GM21723 (cell line): Measurements from ENCODE around the gene SLC16A5.
A peak's percentile ranks its signal among the peaks of the same experiment; 100 is the strongest.
"Not testable (repeated sequence)": the region's sequence is repeated elsewhere in the genome, so short reads cannot be mapped to it uniquely, and the experiment has no call there.

Experiments
- ATAC-seq: cut with Tn5 transposase; IDR thresholded peaks from one replicate; pipeline ENCODE4 v1.9.1; 2021; ENCODE audit warnings: mild to moderate bottlenecking, moderate library complexity; ENCODE audit not compliant: unreplicated experiment

SLC16A5 gene, protein sequence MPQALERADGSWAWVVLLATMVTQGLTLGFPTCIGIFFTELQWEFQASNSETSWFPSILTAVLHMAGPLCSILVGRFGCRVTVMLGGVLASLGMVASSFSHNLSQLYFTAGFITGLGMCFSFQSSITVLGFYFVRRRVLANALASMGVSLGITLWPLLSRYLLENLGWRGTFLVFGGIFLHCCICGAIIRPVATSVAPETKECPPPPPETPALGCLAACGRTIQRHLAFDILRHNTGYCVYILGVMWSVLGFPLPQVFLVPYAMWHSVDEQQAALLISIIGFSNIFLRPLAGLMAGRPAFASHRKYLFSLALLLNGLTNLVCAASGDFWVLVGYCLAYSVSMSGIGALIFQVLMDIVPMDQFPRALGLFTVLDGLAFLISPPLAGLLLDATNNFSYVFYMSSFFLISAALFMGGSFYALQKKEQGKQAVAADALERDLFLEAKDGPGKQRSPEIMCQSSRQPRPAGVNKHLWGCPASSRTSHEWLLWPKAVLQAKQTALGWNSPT

DNA sequence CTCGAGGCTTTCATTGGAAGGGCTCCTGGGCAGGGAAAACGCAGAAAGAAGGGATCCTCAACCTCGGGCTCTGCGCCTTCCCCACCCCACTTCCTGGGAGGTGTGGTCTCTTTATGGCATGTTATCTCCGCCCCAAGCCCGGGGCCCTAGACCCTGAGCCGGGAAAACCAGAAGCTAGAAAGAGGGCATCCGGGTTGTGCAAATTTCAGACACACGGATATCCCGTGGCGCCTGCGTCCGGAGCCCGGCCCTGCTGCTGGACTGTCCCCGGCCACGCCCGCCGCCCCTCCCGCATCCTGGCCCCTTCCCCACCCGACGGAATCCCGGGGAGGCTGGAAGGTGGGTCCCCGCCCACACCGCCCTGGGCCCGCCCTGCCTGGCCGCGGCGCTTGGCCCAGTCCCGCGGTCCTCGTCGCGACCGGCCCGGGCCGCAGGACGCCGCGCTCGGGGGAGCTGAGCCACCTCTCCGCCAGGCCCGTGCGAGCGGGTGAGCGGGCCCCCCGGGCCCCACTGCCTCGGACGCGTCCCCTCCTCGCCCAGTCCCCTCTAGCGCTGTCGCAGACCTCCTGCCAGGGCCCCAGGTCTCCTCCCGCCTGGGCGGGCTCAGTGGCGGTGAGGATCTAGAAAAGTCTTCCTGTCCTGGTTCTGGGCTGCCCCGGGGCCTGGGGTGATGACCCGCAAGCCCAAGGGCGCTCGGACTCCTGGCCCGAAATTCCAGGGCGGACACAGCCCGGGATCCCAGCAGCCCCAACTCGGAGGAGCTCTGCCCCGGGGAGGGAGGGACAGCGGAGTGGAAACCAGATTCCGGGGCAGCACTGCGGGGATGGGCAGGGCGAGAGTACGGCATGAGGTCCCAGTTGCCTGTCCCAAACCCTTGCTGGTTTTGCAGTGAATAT lies at the start of gene SLC16A5:
TSS of gene SLC16A5 (plus strand) at position 397 of the 896 bp plus-strand sequence. CDS start 5,683 bp downstream, outside the sequence.
- peak; percentile 72 for ATAC-seq

DNA sequence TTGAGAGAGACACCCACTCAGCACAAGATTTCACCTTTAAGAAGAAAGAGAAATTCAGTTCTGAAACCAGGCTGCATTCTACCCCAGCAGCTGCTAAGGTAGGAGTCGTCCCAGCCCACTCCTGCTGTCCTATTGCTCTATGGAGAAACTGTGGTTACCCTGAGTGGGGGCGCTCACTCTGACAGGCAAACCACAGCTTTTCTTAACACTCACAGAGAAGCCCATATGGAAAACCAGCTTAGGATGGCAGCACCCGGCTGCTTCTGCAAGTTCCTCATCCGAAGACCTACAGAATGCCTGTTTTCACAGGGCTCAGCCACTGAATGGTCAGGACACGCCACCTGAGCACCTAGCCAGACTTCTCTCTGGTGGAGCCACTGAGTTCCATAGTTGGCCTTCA lies 48.5 kb upstream of the SLC16A5 start:
- ATAC-seq, result no peak

- ATAC-seq, result no peak
Measured at GRCh38 chr17:75041656-75042280, 46.0 kb upstream of the SLC16A5 start.

DNA sequence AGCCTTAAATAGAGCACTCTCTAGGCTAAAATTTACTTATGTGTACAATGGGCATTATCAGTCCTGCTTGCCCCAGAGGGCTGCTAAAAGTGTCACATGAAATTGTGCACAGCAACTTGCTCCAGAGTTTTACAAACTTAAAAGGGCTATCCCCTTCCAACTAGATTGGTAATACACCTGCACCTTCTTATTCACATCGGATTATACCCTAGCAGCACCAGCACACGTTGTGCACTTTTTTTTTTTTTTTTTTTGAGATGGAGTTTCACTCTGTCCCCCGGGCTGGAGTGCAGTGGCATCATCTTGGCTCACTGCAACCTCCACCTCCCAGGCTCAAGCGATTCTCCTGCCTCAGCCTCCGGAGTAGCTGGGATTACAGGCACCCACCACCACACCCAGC lies 44.0 kb upstream of the SLC16A5 start:
- not testable (repeated sequence) for ATAC-seq

GRCh38 chr17:75044716-75045115 lies 43.0 kb upstream of the SLC16A5 start:
- ATAC-seq, result no peak

DNA sequence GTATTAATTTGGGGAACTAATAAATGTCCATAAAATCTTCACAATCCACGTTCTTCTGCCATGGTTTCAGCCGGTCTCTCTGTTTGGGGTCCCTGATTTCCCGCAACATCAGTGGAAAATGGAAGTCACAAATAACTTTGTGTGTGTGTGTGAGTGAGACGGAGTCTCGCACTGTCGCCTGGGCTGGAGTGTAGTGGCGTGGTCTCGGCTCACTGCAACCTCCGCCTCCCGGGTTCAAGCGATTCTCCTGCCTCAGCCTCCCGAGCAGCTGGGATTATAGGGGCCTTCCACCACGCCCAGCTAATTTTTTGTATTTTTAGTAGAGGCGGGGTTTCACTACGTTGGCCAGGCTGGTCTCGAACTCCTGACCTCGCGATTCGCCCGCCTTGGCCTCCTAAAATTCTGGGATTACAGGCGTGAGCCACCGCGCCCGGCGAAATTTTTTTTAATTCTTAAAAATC lies 41.8 kb upstream of the SLC16A5 start:
- not testable (repeated sequence) for ATAC-seq

- ATAC-seq, result peak; percentile 94
Measured at GRCh38 chr17:75046407-75047289, 41.1 kb upstream of the SLC16A5 start, which contains the start of the genes ATP5PD and KCTD2. Gene ATP5PD, minus strand, starts transcription at chr17:75046969. Its CDS starts 4,319 bp downstream, at chr17:75042650. Gene KCTD2, plus strand, starts transcription at chr17:75047225. Its CDS starts 26 bp downstream, at chr17:75047251.

DNA sequence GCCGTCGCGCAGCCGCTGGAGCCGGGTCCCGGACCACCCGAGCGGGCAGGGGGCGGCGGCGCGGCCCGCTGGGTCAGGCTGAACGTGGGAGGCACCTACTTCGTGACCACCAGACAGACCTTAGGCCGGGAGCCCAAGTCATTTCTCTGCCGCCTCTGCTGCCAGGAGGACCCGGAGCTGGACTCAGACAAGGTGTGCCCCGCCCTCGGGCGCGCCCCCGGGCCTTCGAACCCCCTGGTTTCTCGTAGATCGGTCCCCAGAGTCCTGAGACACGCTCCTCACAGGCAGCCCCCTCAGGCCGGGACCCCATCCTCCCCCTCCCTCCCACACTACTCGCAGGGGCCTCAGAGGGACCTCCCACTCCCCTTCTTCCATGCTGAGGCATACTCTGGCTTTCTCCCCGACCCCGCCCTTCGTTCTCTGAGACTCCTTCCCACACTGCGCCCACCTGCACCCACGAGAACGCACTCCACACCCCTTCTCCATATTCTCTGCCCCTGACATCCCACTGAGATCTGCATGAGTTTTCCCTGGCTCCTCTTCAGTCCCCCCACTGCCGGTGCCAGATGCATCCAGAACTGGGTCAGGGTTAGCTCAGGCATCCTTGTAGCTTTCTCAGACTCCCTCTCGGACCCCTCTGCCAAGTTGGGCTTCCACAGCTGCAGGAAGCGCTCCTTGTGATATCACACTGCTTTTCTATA lies 40.2 kb upstream of the SLC16A5 start:
- peak; percentile 20 for ATAC-seq

DNA sequence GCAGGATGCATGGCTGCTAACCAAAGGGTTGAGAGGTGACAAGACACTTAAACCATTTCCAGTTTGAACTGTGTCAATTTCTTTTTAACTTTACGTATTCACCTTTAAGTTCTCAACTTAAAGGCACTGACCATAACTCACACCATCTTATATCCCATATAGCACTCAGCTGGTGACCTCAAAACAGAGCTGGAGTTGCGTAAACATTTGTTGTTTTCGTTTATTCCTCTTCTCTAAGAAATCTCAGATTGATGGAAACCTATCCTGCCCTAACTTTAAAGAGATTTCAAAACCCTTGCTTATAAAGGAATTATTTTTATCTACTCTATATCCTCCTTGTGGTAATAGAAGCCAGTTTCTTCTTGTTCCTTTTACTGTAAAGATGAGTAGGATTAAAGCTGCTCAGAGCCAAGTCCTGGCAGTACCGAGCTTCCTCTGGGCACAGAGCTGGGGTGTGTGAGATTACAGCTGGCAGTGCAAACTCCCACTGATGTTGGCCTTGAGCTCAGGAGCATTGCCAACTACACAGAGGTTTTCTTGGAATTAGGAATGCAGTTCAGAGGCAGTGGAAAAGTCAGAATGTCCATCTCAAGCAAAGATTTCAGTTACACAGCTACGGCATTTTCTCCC lies 39.4 kb upstream of the SLC16A5 start:
- ATAC-seq, result no peak

- no peak for ATAC-seq
Measured at GRCh38 chr17:75049057-75049456, 38.7 kb upstream of the SLC16A5 start.

- ATAC-seq, result no peak
Measured at GRCh38 chr17:75049706-75050105, 38.0 kb upstream of the SLC16A5 start.

DNA sequence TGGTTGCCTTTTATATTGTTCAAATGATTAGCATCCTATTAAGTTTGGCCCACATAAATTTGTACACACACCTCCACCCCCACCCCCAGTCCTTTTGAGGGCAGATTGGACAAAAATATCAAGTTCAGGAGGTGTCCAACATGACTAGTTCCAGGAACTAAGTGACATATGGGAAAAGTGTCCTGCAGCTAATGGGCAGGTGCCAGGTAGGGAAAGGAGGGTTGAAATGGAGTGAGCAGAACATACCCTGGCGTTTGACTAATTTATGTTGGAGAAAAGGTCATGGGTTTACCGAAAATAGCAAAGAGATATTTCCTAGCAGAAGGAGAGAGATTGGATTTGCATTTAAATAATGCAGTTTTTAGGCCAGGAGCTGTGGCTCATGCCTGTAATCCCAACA lies 35.8 kb upstream of the SLC16A5 start:
- ATAC-seq, result no peak

DNA sequence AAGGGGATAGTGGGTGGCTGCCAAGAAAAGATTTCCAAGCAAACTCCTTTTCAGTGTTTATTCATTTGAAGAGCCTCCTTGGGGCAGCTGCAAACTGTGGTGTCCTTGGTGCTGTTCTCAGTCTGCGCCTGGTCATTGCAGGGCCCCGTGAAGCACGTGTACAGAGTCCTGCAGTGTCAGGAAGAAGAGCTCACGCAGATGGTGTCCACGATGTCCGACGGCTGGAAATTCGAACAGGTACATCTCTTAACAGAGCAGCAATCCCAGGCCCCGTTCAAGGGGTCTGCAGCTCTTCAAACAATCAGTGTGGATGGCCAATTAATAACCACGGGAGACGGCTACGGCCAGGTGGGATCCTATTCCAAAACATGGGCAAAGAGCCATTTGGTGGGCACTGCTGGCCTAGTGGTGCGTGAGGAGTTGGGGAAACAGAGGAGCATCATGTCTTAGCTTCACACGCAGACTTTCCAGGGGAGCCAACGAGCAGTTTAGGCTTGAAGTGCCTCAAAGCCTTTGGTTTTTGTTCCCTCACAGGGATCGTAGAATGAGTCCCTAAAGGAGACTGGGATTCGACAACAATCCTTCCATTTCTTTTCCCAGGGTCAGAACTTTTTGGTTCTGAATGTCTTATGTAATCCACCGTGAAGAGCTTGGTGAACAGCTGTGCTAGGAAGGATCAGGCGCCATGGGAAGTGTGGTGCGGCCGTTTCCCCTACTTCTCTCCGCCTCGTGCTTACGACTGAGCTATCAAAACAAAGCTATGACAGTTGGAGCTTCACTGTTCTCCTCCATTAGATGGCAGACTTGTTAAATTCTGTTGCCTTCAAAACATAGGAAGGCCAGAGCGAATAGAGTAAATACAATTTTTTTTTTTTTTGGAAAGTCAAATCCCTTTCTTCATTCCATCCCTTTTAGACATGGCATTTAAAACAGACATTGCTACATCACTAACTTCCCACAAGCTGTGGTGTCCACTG lies 28.1 kb upstream of the SLC16A5 start:
- no peak for ATAC-seq

DNA sequence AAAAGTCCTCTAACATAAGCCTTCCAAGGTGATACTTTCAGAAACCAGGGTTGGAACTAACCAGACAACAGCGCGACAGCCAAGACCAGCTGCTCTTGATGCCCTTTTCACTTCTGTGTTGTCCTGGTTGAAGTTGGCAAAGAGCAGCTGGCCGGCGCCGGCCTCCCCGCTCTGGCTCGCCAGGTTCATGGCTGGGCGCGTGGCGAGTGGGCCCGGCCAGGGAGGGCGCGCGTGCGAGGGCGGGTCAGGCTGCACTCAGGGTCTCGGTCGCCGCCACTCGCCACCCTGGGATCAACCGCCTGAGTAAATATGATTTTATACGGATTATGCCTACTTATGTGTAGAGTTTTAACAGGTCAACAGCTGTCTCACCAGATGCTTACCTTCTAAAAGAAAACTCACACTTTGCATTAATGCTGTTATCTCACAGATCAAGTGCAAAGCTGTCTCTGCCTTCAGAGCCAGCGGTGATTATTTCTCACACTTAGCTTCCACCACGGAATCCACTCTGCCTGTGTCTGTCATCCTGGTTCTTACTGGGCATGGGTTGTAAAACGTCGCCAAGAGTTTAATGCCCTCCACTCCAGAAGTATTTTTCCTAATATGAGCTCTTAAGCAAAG lies 27.2 kb upstream of the SLC16A5 start:
- no peak for ATAC-seq

- ATAC-seq, result no peak
Measured at GRCh38 chr17:75061055-75061438, 26.7 kb upstream of the SLC16A5 start.

GRCh38 chr17:75061618-75062017 lies 26.1 kb upstream of the SLC16A5 start:
- no peak for ATAC-seq

GRCh38 chr17:75063201-75063600 lies 24.6 kb upstream of the SLC16A5 start:
- ATAC-seq, result no peak
